ENCODE measurements around the gene OVCH1.
"Not testable (repeated sequence)": the region's sequence is repeated elsewhere in the genome, so short reads cannot be mapped to it uniquely, and the experiment has no call there.

The OVCH1 gene

DNA sequence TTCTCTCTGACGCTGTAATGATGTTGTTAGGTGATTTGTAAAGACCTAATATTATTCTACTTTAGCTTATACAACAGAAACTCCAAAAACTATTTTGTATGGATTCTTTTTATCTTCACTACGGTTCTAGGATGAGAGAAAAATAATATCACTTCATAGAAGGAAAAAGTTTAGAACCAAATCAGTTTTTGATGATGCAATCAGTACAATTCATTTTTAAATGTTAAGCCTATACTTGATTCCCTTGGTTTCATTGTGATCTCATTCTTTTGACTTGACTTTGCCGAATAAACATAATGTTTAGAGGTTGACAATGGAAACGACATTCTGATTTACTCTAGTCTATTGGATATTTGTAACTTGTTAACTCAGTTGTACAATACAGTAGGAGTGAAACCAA is 91.9 kb downstream of the OVCH1 start:
- DNase-seq = no peak

DNA sequence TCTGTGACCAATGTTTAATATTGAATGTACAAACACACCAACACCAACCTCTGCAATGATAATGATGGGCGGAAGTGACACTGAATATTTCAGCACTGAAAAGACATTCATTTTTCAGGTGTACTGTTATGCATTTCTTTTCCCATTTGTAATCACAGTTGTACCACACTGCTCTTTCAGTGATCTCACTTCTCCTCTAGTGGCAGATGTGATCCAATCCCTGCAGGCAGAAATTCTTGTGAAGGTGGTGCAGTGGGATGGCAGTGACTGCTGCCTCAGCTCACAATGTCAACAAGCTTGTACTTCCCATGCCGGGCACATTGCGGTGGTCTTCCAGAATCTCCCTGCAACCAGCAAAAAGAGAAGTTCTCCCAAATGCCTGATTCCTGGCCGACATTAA is 93.5 kb downstream of the OVCH1 start:
- no peak for DNase-seq

GRCh38 chr12:29402437-29402836 is 95.0 kb downstream of the OVCH1 start:
- DNase-seq = no peak

- DNase-seq = no peak
Observed at GRCh38 chr12:29398495-29398894, 99.0 kb downstream of the OVCH1 start.

DNA sequence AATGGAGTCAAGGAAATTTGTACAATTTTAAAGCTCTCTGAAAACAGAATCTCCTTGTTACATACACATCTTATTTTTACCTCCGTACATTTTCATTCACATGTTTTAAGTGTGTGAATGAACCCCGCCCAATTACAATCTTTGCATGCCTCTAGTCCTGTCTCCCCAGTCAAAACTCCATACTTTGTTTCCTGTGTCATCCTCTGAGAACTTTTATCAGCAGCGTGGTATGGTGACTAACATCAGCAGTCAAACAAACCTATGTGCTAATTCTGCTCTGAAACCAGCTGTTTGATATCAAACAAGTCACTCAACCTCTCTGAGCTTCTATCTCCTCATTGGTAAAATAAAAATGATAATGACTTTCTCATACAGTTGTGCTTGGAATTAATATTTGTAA is 100.7 kb downstream of the OVCH1 start:
- DNase-seq = no peak

DNA sequence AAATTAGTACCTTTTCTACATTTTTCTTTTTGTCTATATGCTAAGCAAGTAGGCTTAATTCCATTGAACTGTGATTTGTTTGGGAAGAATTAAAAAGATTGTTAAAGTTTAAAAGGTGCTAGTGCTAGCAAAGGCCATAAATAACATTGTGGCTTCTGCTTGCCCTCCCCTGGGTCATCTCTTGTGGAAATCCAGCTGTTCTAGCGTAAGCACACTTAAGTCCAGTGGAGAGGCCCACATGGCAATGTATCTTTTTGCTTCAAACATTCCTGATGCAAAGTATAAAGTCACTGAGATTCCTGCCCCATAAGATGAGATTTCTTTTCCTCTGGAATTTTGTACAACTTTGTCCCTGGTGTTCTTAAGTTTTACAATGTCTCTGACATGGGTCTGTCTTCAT is 102.1 kb downstream of the OVCH1 start:
- DNase-seq = no peak

GRCh38 chr12:29390419-29390818 is 107.1 kb downstream of the OVCH1 start:
- peak in 2 of 5 experiments; percentile 22 to 87 for DNase-seq

DNA sequence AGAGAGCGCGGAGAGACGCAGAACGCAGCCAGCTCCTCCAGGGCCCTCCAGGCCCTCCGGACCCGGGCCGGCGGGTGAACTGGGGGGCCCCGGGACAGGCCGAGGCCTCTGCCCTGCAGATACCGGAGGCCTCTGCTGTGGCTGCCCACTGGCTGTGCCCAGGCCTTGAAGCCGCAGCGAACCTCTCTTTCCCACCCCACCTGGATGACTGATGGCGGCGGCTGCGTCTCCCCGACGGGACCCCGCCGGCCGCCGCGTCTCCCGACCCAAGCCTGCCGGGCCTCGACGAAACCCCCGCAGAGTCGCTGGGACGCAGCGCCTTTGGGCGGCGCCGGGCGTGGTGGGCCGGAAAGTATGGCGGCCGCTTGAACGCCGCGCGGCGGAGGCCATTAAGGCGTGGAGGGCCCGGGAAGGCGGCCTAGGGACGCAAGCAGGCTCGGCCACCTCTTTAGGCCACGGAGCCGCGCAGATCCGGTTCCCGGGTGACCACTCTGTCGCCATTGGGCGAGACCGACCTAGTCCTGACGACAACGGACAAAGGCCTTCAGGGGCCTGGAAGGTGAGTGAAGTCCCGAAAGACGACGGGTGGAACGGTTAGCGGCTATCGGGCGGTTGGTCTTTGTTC is 108.1 kb downstream of the OVCH1 start:
- peak in 2 of 5 experiments; percentile 5 to 12 for DNase-seq

- not testable (repeated sequence) for DNase-seq
Observed at GRCh38 chr12:29386084-29386680, 111.3 kb downstream of the OVCH1 start.

GRCh38 chr12:29385194-29385593 is 112.3 kb downstream of the OVCH1 start:
- DNase-seq = not testable (repeated sequence)

DNA sequence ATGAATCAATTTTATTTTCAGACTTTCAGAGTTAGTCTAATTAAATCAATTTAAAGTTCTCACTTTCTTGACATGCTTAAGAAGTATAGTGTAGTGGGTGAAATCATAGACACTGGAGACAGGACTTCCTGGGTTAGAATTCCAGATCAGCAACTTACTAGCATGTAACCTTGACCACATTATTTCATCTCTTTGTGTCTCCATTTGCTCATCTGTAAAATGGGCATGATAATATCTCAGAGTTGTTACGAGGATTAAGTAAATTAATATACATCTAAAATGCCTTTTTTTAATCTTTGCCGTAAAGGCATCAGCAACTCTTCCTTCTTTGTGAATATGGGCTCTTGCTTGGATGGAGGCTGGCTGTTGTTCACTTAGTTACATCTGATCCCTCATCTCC is 115.2 kb downstream of the OVCH1 start:
- no peak for DNase-seq

GRCh38 chr12:29380536-29381523 is 116.7 kb downstream of the OVCH1 start, which contains the start of gene ERGIC2:
Gene ERGIC2, minus strand, starts transcription at chr12:29381172. Its CDS starts 9,539 bp downstream, at chr12:29371633.
- DNase-seq = peak; percentile 64 to 99 (median 86)
